Loucy (cell line): Measurements from ENCODE around the gene FAM124A.

Experiments used
- H2AFZ ChIP-seq: fragments of 200-600 bp; sonication (generic); 2 replicates; pipeline ENCODE4 v1.6.0; 2016; ENCODE audit warnings: antibody characterized with exemption, mild to moderate bottlenecking, low read length, moderate library complexity
- H3F3A ChIP-seq: fragments of 200-600 bp; 2 replicates; pipeline ENCODE4 v1.6.0; 2016; ENCODE audit warnings: antibody characterized with exemption, low read depth, mild to moderate bottlenecking
- H3K27me3 ChIP-seq: fragments of 200-600 bp; sonication (generic); 2 replicates; pipeline ENCODE4 v1.6.1; 2014; ENCODE audit warnings: low read length, mild to moderate bottlenecking; ENCODE audit not compliant: insufficient read depth, poor library complexity, severe bottlenecking
- H3K36me3 ChIP-seq: fragments of 200-600 bp; sonication (generic); 2 replicates; pipeline ENCODE4 v1.6.1; 2016; ENCODE audit warnings: low read length; ENCODE audit not compliant: insufficient read depth
- H3K4me1 ChIP-seq: fragments of 200-600 bp; sonication (generic); 2 replicates; pipeline ENCODE4 v1.5.1; 2014; ENCODE audit warnings: low read length, mild to moderate bottlenecking; ENCODE audit not compliant: insufficient read depth, poor library complexity, severe bottlenecking
- H3K4me2 ChIP-seq: fragments of 200-600 bp; sonication (generic); 2 replicates; pipeline ENCODE4 v1.6.0; 2014; ENCODE audit warnings: antibody characterized with exemption, low read length, low read depth, mild to moderate bottlenecking; ENCODE audit not compliant: poor library complexity, severe bottlenecking
- H3K4me3 ChIP-seq: fragments of 200-600 bp; sonication (generic); 2 replicates; pipeline ENCODE4 v1.5.1; 2014; ENCODE audit warnings: low read length, mild to moderate bottlenecking, mixed read lengths; ENCODE audit not compliant: poor library complexity, severe bottlenecking
- H3K79me2 ChIP-seq: fragments of 200-600 bp; sonication (generic); 2 replicates; pipeline ENCODE4 v1.6.1; 2014; ENCODE audit warnings: low read length; ENCODE audit not compliant: insufficient read depth
- H3K9ac ChIP-seq: fragments of 200-600 bp; sonication (generic); 2 replicates; pipeline ENCODE4 v1.6.0; 2014; ENCODE audit warnings: mild to moderate bottlenecking, low read depth, low read length, moderate library complexity; ENCODE audit not compliant: poor library complexity, severe bottlenecking
- H3K9me2 ChIP-seq: fragments of 200-600 bp; sonication (generic); replicated peaks from 2 replicates; pipeline ENCODE4 v1.6.1; 2016; ENCODE audit warnings: low read depth, low read length, mixed read lengths
- H3K9me3 ChIP-seq: fragments of 200-600 bp; sonication (generic); 2 replicates; pipeline ENCODE4 v1.6.1; 2014; ENCODE audit warnings: mild to moderate bottlenecking, antibody characterized with exemption, low read length, low read depth; ENCODE audit not compliant: insufficient read depth
- H4K20me1 ChIP-seq: fragments of 200-600 bp; sonication (generic); 2 replicates; pipeline ENCODE4 v1.6.0; 2014; ENCODE audit warnings: antibody characterized with exemption, low read length, mild to moderate bottlenecking; ENCODE audit not compliant: insufficient read depth, poor library complexity, severe bottlenecking
- EZH2phosphoT487 ChIP-seq: fragments of 200-600 bp; IDR thresholded peaks from 2 replicates; pipeline ENCODE4 v1.6.1; 2018; ENCODE audit warnings: antibody characterized with exemption, mild to moderate bottlenecking, moderate library complexity, borderline replicate concordance
- TF ChIP-seq, protein P1 (sequence below): fragments of 200-600 bp; sonication (generic); conservative IDR thresholded peaks from 2 replicates; pipeline ENCODE4 v1.5.1; 2014; ENCODE audit warnings: mild to moderate bottlenecking, antibody characterized with exemption, low read length

FAM124A gene

DNA sequence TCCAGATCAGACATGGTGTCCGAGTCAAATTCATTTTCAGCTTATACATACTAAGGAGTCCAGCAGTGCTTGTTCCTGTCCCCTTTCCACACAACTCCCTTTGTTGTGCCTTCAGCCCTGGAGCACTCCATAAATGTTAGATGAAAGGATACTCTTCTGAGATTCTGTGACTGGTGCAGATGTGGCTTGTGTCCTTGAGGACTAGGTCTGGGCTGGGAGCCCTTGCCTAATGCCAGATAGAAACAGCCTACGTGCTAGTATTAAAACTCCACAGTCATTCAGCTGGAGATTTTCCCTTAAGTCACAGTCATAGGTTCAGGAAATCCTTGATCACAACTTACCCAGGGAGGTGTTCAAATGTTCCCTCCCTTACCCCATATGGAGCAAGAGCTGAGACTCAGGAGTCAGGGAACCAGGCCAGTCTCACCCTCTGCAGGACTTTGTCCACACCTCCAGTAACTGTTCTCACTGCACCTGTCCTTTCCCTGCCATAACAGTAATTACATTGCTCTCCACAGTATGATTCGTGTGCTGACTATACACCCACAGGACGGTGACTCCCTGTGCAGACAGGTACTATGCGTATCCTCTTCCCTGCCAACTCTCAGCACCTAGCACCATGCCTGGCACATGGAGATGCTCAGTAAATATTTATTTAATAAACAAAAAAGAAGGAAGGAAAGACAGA lies 101.8 kb downstream of the FAM124A start:
- no peak for TF ChIP-seq EZH2phosphoT487
- TF ChIP-seq, protein P1, sequence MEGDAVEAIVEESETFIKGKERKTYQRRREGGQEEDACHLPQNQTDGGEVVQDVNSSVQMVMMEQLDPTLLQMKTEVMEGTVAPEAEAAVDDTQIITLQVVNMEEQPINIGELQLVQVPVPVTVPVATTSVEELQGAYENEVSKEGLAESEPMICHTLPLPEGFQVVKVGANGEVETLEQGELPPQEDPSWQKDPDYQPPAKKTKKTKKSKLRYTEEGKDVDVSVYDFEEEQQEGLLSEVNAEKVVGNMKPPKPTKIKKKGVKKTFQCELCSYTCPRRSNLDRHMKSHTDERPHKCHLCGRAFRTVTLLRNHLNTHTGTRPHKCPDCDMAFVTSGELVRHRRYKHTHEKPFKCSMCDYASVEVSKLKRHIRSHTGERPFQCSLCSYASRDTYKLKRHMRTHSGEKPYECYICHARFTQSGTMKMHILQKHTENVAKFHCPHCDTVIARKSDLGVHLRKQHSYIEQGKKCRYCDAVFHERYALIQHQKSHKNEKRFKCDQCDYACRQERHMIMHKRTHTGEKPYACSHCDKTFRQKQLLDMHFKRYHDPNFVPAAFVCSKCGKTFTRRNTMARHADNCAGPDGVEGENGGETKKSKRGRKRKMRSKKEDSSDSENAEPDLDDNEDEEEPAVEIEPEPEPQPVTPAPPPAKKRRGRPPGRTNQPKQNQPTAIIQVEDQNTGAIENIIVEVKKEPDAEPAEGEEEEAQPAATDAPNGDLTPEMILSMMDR, result no peak
- H2AFZ ChIP-seq, result no peak overlapping the region
- H3K4me3 ChIP-seq, result no peak overlapping the region
- H3K9me3 ChIP-seq, result no peaks in the 10 kb centered on the region
- no peaks in the 10 kb centered on the region for H3K4me1 ChIP-seq
- no peak overlapping the region for H3K9ac ChIP-seq
- no peaks in the 10 kb centered on the region for H3K27me3 ChIP-seq
- H3K36me3 ChIP-seq, result no peaks in the 10 kb centered on the region
- H4K20me1 ChIP-seq, result no peaks in the 10 kb centered on the region
- H3F3A ChIP-seq, result no peaks in the 10 kb centered on the region
- no peaks in the 10 kb centered on the region for H3K79me2 ChIP-seq
- H3K4me2 ChIP-seq, result no peak overlapping the region
- no peaks in the 10 kb centered on the region for H3K9me2 ChIP-seq

DNA sequence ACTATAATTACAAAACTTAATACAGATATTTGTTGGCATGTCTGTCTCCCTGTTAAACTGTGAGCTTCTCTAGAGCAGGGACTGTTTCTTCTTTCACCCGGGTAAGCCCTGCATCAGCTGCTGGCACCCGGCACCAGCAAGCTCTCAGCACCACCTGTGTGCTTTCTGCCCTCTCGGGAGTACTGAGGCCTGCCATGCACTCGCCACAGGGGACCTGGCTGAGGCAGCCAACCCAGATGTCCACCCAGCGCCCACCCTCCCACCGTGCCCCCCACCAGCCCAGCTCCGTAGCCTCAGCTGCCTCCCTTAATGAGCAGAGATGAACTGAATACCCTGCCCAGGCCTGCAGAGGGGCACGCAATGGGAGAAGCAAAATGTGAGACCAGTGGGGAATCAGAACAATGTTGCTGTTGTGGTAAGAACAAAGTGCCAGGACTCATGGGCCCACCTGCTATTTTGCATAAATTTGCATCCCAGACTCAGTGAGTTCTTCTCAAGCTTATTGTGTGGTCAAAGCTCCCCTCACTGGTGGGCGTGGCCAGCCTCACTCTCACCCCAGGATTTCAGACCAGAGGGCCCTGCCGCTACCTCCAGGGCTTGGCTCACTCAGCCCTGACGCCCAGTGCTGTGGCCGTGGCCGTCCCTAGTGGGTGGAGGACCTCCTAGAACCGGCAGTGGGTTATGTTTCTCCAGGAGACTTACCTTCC lies 102.7 kb downstream of the FAM124A start:
- Histone ChIP-seq H3F3A (no peaks in the 10 kb centered on the region), H3K9me2 (no peaks in the 10 kb centered on the region), H4K20me1 (no peaks in the 10 kb centered on the region), H3K4me1 (no peaks in the 10 kb centered on the region), H3K79me2 (no peaks in the 10 kb centered on the region), H3K27me3 (no peaks in the 10 kb centered on the region), H2AFZ (no peak overlapping the region), H3K9me3 (no peaks in the 10 kb centered on the region), H3K36me3 (no peaks in the 10 kb centered on the region), H3K9ac (no peak overlapping the region), H3K4me2 (no peak overlapping the region), H3K4me3 (no peak overlapping the region)
- TF ChIP-seq, protein P1, result no peak
- TF ChIP-seq EZH2phosphoT487, result no peak

DNA sequence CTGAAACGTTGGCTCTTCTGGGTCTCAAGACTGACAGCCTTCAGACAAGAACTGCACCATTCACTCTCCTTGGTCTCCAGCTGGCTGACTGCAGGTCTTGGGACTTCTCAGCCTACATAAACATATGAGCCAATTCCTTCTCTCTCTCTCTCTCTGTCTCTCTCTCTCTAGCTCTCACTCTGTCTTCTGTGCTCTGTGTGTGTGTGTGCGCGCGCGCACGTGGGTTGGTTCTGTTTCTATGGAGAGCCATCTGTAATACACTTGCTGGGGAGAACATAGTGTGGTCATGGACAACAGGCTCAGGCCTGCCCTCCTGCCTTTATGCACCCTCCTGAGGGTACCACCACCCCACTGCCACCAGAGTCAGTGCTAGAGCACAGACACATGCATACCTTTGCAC lies 103.6 kb downstream of the FAM124A start:
- Histone ChIP-seq H3K79me2 (no peaks in the 10 kb centered on the region), H3K4me3 (no peak overlapping the region), H3K27me3 (no peaks in the 10 kb centered on the region), H3K4me2 (no peak overlapping the region), H3K9me2 (no peaks in the 10 kb centered on the region), H3F3A (no peaks in the 10 kb centered on the region), H4K20me1 (no peaks in the 10 kb centered on the region), H3K9ac (no peak overlapping the region), H3K4me1 (no peaks in the 10 kb centered on the region), H3K9me3 (no peaks in the 10 kb centered on the region), H3K36me3 (no peaks in the 10 kb centered on the region), H2AFZ (no peak overlapping the region)
- TF ChIP-seq EZH2phosphoT487, result no peak
- TF ChIP-seq, protein P1, result no peak
